HepG2 (cell line): ENCODE data around the gene C1QTNF5. TPM values are rescaled to one million over a fixed set of nuclear protein-coding genes. Genes with fewer than 3 reads are reported as not detected.

Experiments
- ATAC-seq: fragments of 200-7000 bp; cut with Tn5 transposase; 3 replicates; pipeline ENCODE4 v1.9.1; 2020; ENCODE audit warnings: mild to moderate bottlenecking, moderate library complexity
- BruUV-seq: library from RNA; stranded (reverse); fragments of 400-500 nt; replicated peaks from 2 replicates; lab custom pipeline; 2021; lab: Mats Ljungman, UMichigan
- CTCF ChIA-PET: fragments of 300-600 bp; formaldehyde crosslinking; extraction: SDS; loops from one replicate; lab custom pipeline; 2021; ENCODE audit warnings: low total read pairs, inconsistent platforms, low intra/inter-chr PET ratio; lab: Yijun Ruan, JAX
- POLR2A ChIA-PET: fragments of 350-600 bp; sonication (Branson Sonifier 250); formaldehyde crosslinking; loops from one replicate; lab custom pipeline; 2020; ENCODE audit warnings: antibody characterized with exemption, inconsistent platforms; lab: Yijun Ruan, JAX
- DNase-seq: peaks from one replicate; pipeline ENCODE4 v3.0.0-alpha.2; 2015; ENCODE audit warnings: low spot score
- FAIRE-seq: peaks from 3 replicates; lab custom pipeline; 2011; peaks lifted over from hg19 to GRCh38; lab: Jason Lieb, UNC
- H2AFZ ChIP-seq: one replicate; pipeline ENCODE4 v1.6.1; 2011; ENCODE audit warnings: low read length, inconsistent platforms
- H3K27ac ChIP-seq: fragments of 300-600 bp; 3 replicates; pipeline ENCODE4 v1.8.0; 2011; ENCODE audit warnings: mixed run types, mild to moderate bottlenecking, mixed read lengths, low read length, inconsistent platforms; ENCODE audit not compliant: insufficient read depth; ENCODE audit errors: extremely low read length
- H3K27me3 ChIP-seq, 2 experiments: fragments of 200-600 bp in 1 of 2; 2 replicates in 1 of 2; 3 replicates in 1 of 2; pipeline versions ENCODE4 v1.6.0 to v1.8.0; 2011; ENCODE audit warnings: low read length in 2 of 2, mild to moderate bottlenecking in 2 of 2, moderate library complexity in 2 of 2, inconsistent platforms in 1 of 2; ENCODE audit not compliant: insufficient read depth in 2 of 2, control insufficient read depth in 1 of 2
- H3K36me3 ChIP-seq, 2 experiments: fragments of 200-600 bp in 1 of 2; replicated peaks in 1 of 2; 2 replicates in 1 of 2; 3 replicates in 1 of 2; pipeline versions ENCODE4 v1.5.1 to v1.8.0; 2011; ENCODE audit warnings: low read length in 2 of 2, inconsistent platforms in 1 of 2; ENCODE audit not compliant: insufficient read depth in 2 of 2, control insufficient read depth in 1 of 2
- H3K4me1 ChIP-seq: 2 replicates; pipeline ENCODE4 v1.5.1; 2012; ENCODE audit warnings: low read length, inconsistent platforms; ENCODE audit not compliant: insufficient read depth
- H3K4me2 ChIP-seq: 2 replicates; pipeline ENCODE4 v1.6.0; 2011; ENCODE audit warnings: low read depth, low read length, inconsistent platforms
- H3K4me3 ChIP-seq, 3 experiments: fragments of 200-600 bp in 1 of 3; sonication (generic), shearing (Covaris generic) in 1 of 3; replicated peaks in 1 of 3; 2 replicates each; pipeline ENCODE4 v1.5.1; 2011 to 2016; ENCODE audit warnings: low read length in 3 of 3, inconsistent platforms in 2 of 3, low read depth in 2 of 3, mild to moderate bottlenecking in 2 of 3, control low read depth in 1 of 3, mixed read lengths in 1 of 3; ENCODE audit not compliant: insufficient read depth in 1 of 3
- H3K79me2 ChIP-seq: one replicate; pipeline ENCODE4 v1.6.1; 2011; ENCODE audit warnings: low read length, inconsistent platforms; ENCODE audit not compliant: insufficient read depth
- H3K9ac ChIP-seq: 2 replicates; pipeline ENCODE4 v1.6.0; 2011; ENCODE audit warnings: mild to moderate bottlenecking, low read depth, low read length, inconsistent platforms; ENCODE audit not compliant: insufficient read depth
- H3K9me3 ChIP-seq: 2 replicates; pipeline ENCODE4 v1.5.1; 2012; ENCODE audit warnings: mild to moderate bottlenecking, low read length
- H4K20me1 ChIP-seq: 2 replicates; pipeline ENCODE4 v1.6.0; 2011; ENCODE audit warnings: inconsistent platforms, mild to moderate bottlenecking, low read length, moderate library complexity; ENCODE audit not compliant: insufficient read depth
- CREM ChIP-seq, 2 experiments: sonication (generic) in 1 of 2; formaldehyde crosslinking in 1 of 2; IDR thresholded peaks; 2 replicates each; pipeline versions ENCODE4 v1.4.0 to v1.6.1; 2016 to 2020; ENCODE audit warnings: antibody characterized with exemption in 1 of 2, mild to moderate bottlenecking in 1 of 2, missing genetic modification reagents in 1 of 2
- HNF4A ChIP-seq: sonication (generic); formaldehyde crosslinking; IDR thresholded peaks from 2 replicates; pipeline ENCODE4 v1.4.0; 2020; ENCODE audit warnings: missing genetic modification reagents
- HNRNPL ChIP-seq: fragments of 200-400 bp; formaldehyde crosslinking; IDR thresholded peaks from 2 replicates; pipeline ENCODE4 v1.6.1; 2017; ENCODE audit warnings: mild to moderate bottlenecking, low read depth, low read length
- JUND ChIP-seq: sonication (generic); formaldehyde crosslinking; IDR thresholded peaks from 2 replicates; pipeline ENCODE4 v1.8.0; 2022; ENCODE audit warnings: mild to moderate bottlenecking, missing genetic modification reagents
- MIER2 ChIP-seq: IDR thresholded peaks from 2 replicates; pipeline ENCODE4 v1.6.1; 2016; ENCODE audit warnings: missing biosample characterization, missing genetic modification reagents
- PPARG ChIP-seq: conservative IDR thresholded peaks from 2 replicates; pipeline ENCODE4 v1.6.1; 2016; ENCODE audit warnings: missing biosample characterization, missing genetic modification reagents
- TBX2 ChIP-seq: sonication (generic); formaldehyde crosslinking; IDR thresholded peaks from 2 replicates; pipeline ENCODE4 v1.5.0; 2020; ENCODE audit warnings: missing genetic modification reagents, mild to moderate bottlenecking, borderline replicate concordance
- TCF7 ChIP-seq: sonication (generic); IDR thresholded peaks from 2 replicates; pipeline ENCODE4 v1.6.1; 2016; ENCODE audit warnings: antibody characterized with exemption, low read depth
- ZNF235 ChIP-seq: sonication (generic); formaldehyde crosslinking; IDR thresholded peaks from 2 replicates; pipeline ENCODE4 v1.8.1; 2023; ENCODE audit warnings: mild to moderate bottlenecking, missing genetic modification reagents, borderline replicate concordance
- ZNF577 ChIP-seq: sonication (generic); formaldehyde crosslinking; IDR thresholded peaks from 2 replicates; pipeline ENCODE4 v1.4.0; 2020; ENCODE audit warnings: mild to moderate bottlenecking, low read depth, missing genetic modification reagents, borderline replicate concordance
- ZNF737 ChIP-seq: sonication (generic); formaldehyde crosslinking; IDR thresholded peaks from 2 replicates; pipeline ENCODE4 v1.5.0; 2020; ENCODE audit warnings: missing genetic modification reagents, mild to moderate bottlenecking, borderline replicate concordance
- WGBS: methylation state at CpG from one replicate; pipeline ENCODE4 v1.1.6; 2017; ENCODE audit warnings: low lambda C conversion rate; 5-methylcytosine and 5-hydroxymethylcytosine counted together
- in situ Hi-C: cut with HindIII; loops from 2 replicates; pipeline ENCODE4 v1.10.0; 2017; ENCODE audit warnings: low pct_unique_long_range_greater_than_20kb; ENCODE audit not compliant: extremely low pct_ligation_motif_present
- intact Hi-C: fragments of 100-400 bp; cut with micrococcal nuclease; formaldehyde crosslinking; loops from one replicate; pipeline ENCODE4 v1.10.0; 2022; ENCODE audit not compliant: unreplicated experiment
- polyA plus RNA-seq, 8 experiments: library from polyadenylated mRNA; depleted of rRNA in 3 of 8; stranded (reverse) in 7 of 8; unstranded in 1 of 8; fragments of >200 nt; fragmentation: Illumina TruSeq in 4 of 8; extraction: Trizol in 4 of 8; gene quantifications; 2 replicates each; pipeline versions ENCODE4 v1.2.1 to v1.2.3, GENCODE V29; 2011 to 2016; ENCODE audit warnings: low read depth in 4 of 8, missing spikeins in 1 of 8, mixed read lengths in 1 of 8; ENCODE audit not compliant: insufficient read depth in 1 of 8
- total RNA-seq, 5 experiments: library from RNA; depleted of rRNA; stranded (reverse); fragments of >200 nt; fragmentation: Illumina TruSeq; extraction: Trizol; gene quantifications; 2 replicates each; pipeline ENCODE4 v1.2.3, GENCODE V29; 2016; ENCODE audit warnings: low read depth in 1 of 5
- TF ChIP-seq, protein P1 (sequence below), 2 experiments: IDR thresholded peaks; 2 replicates each; pipeline ENCODE4 v1.6.1; 2011 to 2012; ENCODE audit warnings: low read length in 2 of 2, borderline replicate concordance in 1 of 2, low read depth in 1 of 2, mild to moderate bottlenecking in 1 of 2, moderate library complexity in 1 of 2
- TF ChIP-seq, protein P2 (sequence below): IDR thresholded peaks from 2 replicates; pipeline ENCODE4 v1.6.1; 2016; ENCODE audit warnings: control low read depth
- TF ChIP-seq, protein P3 (sequence below): sonication (generic); formaldehyde crosslinking; IDR thresholded peaks from 2 replicates; pipeline ENCODE4 v1.4.0; 2020; ENCODE audit warnings: mild to moderate bottlenecking, missing genetic modification reagents, borderline replicate concordance

C1QTNF5 gene
- total and polyA plus RNA-seq, 2 of the 13 experiments (the other 11 are each of a cell fraction or from before 2014, with no cell fraction given) = 0.86 to 1.2 TPM

- FAIRE-seq (no peak), ATAC-seq (no peak), DNase-seq (no peak)
- ChIA-PET POLR2A (no interaction called here), CTCF (no interaction called here)
- no peaks in the 10 kb centered on the region for H3K36me3 ChIP-seq
- H3K4me1 ChIP-seq = peaks cover 41% of the 10 kb centered on the region
- H3K79me2 ChIP-seq = peaks cover 2% of the 10 kb centered on the region
- no peaks in the 10 kb centered on the region for H4K20me1 ChIP-seq
- H3K27me3 ChIP-seq = no peaks in the 10 kb centered on the region; a peak in 2 of 5 replicates
- in situ Hi-C loops = no loop called here
- no peak overlapping the region for H3K27ac ChIP-seq
- no peak overlapping the region for H3K9ac ChIP-seq
- 90% methylated on average over 2 of the region's 2 CpGs for WGBS
- no peaks in the 10 kb centered on the region for H3K9me3 ChIP-seq
- H3K4me3 ChIP-seq = no peak overlapping the region
- TF ChIP-seq PPARG (CRISPR knock-in tag) (no peak), TCF7 (no peak), CREM (IDR thresholded peaks at IDR 0.05) (no peak), CREM (CRISPR knock-in tag; IDR thresholded peaks at IDR 0.05) (no peak), TBX2 (no peak), ZNF737 (no peak), ZNF235 (no peak), HNRNPL (no peak), MIER2 (no peak), HNF4A (CRISPR knock-in tag) (no peak), JUND (no peak), ZNF577 (CRISPR knock-in tag) (no peak)
- TF ChIP-seq, protein P1, sequence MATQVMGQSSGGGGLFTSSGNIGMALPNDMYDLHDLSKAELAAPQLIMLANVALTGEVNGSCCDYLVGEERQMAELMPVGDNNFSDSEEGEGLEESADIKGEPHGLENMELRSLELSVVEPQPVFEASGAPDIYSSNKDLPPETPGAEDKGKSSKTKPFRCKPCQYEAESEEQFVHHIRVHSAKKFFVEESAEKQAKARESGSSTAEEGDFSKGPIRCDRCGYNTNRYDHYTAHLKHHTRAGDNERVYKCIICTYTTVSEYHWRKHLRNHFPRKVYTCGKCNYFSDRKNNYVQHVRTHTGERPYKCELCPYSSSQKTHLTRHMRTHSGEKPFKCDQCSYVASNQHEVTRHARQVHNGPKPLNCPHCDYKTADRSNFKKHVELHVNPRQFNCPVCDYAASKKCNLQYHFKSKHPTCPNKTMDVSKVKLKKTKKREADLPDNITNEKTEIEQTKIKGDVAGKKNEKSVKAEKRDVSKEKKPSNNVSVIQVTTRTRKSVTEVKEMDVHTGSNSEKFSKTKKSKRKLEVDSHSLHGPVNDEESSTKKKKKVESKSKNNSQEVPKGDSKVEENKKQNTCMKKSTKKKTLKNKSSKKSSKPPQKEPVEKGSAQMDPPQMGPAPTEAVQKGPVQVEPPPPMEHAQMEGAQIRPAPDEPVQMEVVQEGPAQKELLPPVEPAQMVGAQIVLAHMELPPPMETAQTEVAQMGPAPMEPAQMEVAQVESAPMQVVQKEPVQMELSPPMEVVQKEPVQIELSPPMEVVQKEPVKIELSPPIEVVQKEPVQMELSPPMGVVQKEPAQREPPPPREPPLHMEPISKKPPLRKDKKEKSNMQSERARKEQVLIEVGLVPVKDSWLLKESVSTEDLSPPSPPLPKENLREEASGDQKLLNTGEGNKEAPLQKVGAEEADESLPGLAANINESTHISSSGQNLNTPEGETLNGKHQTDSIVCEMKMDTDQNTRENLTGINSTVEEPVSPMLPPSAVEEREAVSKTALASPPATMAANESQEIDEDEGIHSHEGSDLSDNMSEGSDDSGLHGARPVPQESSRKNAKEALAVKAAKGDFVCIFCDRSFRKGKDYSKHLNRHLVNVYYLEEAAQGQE (IDR thresholded peaks at IDR 0.05; ENCODE audit: borderline replicate concordance in 1 of 2, low read depth in 1 of 2, low read length in 2 of 2) = no peak
- TF ChIP-seq, protein P2, sequence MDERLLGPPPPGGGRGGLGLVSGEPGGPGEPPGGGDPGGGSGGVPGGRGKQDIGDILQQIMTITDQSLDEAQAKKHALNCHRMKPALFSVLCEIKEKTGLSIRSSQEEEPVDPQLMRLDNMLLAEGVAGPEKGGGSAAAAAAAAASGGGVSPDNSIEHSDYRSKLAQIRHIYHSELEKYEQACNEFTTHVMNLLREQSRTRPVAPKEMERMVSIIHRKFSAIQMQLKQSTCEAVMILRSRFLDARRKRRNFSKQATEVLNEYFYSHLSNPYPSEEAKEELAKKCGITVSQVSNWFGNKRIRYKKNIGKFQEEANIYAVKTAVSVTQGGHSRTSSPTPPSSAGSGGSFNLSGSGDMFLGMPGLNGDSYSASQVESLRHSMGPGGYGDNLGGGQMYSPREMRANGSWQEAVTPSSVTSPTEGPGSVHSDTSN (CRISPR knock-in tag) = no peak
- TF ChIP-seq, protein P3, sequence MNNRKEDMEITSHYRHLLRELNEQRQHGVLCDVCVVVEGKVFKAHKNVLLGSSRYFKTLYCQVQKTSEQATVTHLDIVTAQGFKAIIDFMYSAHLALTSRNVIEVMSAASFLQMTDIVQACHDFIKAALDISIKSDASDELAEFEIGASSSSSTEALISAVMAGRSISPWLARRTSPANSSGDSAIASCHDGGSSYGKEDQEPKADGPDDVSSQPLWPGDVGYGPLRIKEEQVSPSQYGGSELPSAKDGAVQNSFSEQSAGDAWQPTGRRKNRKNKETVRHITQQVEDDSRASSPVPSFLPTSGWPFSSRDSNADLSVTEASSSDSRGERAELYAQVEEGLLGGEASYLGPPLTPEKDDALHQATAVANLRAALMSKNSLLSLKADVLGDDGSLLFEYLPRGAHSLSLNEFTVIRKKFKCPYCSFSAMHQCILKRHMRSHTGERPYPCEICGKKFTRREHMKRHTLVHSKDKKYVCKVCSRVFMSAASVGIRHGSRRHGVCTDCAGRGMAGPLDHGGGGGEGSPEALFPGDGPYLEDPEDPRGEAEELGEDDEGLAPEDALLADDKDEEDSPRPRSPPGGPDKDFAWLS (CRISPR knock-in tag) = no peak
- no peak overlapping the region for H3K4me2 ChIP-seq
- BruUV-seq = no TSS peak
- intact Hi-C loops = no loop called here
- H2AFZ ChIP-seq = no peak overlapping the region
Measured at GRCh38 chr11:119384332-119384731, 43.6 kb upstream of the C1QTNF5 start.
